GM19372 (cell line): ENCODE measurements around the gene RNU1-3.
A peak's percentile ranks its signal among the peaks of the same experiment; 100 is the strongest.
"Not testable (repeated sequence)": the region's sequence is repeated elsewhere in the genome, so short reads cannot be mapped to it uniquely, and the experiment has no call there.

ENCODE experiments used
- ATAC-seq: cut with Tn5 transposase; IDR thresholded peaks from one replicate; pipeline ENCODE4 v1.9.1; 2021; ENCODE audit warnings: mild to moderate bottlenecking, low read depth, moderate library complexity; ENCODE audit not compliant: unreplicated experiment

The RNU1-3 gene

DNA sequence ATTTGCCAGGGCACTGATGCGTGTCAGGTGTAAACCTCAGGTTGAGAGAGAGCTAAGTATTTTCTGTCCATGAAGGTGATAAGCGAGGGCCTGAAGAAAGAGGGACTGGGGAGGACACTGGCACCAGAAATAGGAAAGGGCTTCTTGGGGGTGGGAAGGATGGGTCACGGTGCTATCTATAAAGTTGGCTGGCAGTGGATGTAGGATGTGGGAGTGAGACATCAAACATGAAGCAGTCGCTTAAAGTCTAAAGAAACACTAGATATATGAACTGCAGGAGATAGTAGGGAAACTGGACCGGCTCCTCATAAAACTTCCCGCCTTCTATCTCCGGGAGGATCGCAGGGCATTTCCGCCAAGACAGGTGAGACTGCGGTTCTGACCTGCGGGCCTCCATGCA lies 912 bp downstream of the RNU1-3 start:
- not testable (repeated sequence) for ATAC-seq

DNA sequence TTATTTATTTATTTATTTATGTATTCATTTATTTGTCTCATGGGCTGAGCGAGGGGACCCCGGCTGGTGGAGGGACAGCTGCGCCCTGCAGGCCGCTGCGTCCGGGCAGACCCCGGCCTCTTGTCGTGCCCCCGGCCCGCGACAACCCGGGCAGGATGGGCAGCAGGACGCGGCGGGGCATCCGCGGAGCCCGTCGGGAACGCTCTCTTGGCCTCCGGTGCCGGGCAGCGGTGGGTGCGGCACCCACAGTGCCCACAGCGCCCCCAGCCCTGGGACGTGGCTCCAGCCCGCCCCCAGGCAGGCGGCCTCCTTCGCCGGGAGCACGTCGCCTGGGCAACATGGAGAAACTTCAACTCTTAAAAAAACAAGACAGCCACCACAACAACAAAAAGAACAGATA lies 8.5 kb downstream of the RNU1-3 start:
- ATAC-seq, result not testable (repeated sequence)

DNA sequence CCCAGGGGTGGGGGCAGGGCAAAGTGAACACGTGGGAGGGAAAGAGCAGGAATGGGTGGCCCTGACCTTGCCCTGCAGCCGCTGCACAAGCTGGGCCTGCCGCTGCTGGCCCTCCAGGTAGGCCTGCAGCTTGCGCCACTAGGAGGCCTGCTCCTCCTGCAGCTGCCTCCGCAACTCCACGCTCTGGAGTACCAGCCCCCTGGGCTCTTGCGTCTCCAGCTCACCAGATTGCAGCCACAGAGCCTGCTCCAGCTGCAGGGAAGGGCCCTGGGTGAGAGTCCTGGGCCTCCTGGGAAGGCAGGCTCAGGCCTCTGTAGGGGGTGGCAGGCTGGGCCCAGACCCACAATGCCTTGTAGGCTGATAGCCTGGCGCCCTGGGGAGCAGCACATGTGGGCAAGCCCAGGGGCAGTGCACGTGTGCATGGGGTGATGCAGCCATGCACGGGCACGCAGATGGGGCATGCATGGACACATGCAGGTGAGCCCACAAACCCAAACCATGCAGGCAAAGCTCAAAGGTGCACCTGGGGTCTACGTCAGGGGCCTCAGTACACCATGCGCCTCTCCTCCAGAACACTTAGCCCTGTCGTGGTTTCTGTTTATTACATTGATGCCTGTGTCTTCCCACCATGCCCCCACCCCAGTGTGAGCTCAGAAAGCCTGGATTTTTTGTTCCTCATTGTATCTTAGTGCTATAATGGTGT lies 9.6 kb downstream of the RNU1-3 start:
- not testable (repeated sequence) for ATAC-seq

DNA sequence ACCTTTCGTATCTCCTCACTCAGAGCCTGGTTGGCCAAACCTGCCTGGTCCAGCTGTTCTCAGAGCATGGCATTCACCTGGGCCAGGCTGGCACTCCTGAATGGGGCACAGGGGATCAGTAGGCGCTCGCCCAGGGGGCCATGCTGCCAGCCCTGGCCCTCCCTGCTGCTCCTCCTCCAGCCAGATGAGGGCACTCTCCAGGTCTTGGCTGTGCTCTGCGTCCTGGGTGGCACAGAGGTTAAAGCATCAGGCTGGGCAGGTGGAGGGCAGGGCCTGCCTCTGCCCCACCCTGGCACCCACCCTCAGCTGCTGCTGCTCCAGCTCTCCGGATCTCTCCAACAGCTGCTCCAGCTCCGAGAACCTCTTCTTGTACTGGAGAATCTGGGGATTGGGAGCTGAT lies 10.2 kb downstream of the RNU1-3 start:
- not testable (repeated sequence) for ATAC-seq

DNA sequence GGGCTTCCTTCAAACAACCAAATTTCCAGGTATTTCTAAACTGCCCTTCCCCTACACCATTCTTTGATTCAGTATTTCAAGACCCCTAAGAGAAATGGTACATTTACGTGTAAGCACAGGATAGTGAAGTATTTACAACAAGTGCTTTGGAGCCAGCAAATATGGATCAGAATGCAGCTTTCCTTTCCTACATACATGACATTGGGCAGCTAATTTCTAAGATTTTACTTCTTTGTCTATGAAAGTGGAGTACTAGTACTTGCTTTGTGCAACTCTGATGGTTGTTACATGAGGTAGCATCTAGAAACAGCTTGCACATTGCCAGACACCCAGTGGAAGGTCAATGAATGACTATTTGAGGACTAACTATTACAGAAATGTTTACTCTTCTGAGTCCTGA lies 15.2 kb downstream of the RNU1-3 start:
- not testable (repeated sequence) for ATAC-seq

DNA sequence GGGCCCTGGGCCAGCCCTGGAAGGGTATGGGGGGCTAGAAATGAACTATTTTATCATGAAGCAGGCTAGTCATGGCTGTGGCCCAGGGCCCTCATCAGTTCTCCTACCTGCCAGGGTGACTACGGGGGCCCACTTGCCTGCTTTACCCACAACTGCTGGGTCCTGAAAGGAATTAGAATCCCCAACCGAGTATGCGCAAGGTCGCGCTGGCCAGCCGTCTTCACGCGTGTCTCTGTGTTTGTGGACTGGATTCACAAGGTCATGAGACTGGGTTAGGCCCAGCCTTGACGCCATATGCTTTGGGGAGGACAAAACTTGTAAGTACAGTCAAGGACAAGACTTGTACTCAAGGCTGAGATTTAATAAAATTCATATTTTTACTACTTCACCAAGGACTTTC lies 16.8 kb downstream of the RNU1-3 start:
- not testable (repeated sequence) for ATAC-seq

DNA sequence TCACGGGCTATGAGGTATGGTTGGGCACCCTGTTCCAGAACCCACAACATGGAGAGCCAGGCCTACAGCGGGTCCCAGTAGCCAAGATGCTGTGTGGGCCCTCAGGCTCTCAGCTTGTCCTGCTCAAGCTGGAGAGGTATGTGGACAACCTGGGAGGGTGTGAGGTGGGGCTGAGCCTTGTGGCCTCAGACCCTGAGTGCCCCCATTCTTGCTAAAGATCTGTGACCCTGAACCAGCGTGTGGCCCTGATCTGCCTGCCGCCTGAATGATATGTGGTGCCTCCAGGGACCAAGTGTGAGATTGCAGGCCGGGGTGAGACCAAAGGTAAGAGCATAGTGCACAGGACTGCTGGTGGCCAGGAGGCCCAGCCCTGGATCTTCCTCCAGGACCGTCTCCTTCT lies 17.4 kb downstream of the RNU1-3 start:
- not testable (repeated sequence) for ATAC-seq

DNA sequence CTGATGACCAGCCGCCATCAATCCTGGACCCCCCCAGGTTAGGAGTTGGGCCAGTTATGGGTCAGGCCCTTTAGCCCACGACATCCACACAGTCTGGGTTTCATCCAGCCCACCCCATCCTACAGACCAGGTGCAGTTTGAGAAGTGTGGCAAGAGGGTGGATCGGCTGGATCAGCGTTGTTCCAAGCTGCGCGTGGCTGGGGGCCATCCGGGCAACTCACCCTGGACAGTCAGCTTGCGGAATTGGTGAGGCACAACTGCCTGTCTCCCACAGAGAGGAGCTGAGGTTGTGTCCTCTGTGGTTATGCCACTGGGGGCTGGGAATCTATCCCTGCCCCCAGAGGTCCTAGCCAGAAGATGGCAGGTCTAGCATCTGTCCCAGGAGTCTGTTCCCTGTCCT lies 18.0 kb downstream of the RNU1-3 start:
- not testable (repeated sequence) for ATAC-seq

DNA sequence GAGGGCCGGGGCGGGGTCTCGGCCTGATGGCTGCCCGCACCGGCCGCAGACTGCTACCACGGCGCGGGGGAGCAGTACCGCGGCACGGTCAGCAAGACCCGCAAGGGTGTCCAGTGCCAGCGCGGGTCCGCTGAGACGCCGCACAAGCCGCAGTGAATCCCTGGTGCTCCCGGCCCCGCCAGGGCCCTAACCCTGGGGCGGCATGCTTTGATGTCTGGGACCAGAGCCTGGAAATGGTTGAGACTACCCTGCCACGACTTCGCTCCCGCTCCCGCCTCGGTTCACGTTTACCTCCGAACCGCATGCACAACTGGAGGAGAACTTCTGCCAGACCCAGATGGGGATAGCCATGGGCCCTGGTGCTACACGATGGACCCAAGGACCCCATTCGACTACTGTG lies 18.5 kb downstream of the RNU1-3 start:
- not testable (repeated sequence) for ATAC-seq

DNA sequence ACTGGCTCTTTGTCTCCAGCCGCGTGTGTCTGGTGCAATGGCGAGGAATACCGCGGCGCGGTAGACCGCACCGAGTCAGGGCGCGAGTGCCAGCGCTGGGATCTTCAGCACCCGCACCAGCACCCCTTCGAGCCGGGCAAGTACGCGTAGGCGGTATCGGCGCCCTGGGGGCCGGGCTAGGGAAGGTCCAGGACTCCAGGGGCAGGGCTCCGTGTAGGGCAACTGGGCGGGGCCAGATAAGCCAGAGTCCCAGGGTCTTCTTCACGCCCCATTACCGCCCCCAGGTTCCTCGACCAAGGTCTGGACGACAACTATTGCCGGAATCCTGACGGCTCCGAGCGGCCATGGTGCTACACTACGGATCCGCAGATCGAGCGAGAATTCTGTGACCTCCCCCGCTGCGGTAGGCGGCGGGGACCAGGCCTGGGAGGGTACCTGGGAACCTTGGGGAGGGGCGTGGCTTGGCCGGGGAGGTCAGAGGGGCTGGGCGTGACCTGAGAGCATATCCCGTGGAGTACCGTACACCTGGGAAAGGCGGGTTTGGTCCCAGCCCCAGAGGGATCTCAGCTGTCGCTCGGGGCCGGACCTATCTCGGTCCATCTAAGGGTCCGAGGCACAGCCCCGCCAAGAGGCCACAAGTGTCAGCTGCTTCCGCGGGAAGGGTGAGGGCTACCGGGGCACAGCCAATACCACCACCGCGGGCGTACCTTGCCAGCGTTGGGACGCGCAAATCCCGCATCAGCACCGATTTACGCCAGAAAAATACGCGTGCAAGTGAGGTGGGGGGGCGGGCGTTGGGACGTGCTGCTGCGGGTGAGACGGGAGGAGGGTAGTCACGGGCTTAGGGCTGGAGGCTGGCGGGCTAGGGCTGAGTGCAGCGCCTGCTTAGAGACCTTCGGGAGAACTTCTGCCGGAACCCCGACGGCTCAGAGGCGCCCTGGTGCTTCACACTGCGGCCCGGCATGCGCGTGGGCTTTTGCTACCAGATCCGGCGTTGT lies 19.3 kb downstream of the RNU1-3 start:
- not testable (repeated sequence) for ATAC-seq

DNA sequence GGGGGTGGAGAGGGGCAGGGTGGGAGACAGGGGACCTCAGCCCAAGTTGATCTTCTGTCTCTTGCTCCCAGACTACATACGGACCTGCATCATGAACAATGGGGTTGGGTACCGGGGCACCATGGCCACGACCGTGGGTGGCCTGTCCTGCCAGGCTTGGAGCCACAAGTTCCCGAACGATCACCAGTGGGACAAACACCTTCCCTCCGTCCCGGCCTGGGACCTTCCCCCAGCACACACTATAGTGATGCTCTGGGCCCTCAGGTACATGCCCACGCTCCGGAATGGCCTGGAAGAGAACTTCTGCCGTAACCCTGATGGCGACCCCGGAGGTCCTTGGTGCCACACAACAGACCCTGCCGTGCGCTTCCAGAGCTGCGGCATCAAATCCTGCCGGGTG lies 20.0 kb downstream of the RNU1-3 start:
- ATAC-seq, result not testable (repeated sequence)

DNA sequence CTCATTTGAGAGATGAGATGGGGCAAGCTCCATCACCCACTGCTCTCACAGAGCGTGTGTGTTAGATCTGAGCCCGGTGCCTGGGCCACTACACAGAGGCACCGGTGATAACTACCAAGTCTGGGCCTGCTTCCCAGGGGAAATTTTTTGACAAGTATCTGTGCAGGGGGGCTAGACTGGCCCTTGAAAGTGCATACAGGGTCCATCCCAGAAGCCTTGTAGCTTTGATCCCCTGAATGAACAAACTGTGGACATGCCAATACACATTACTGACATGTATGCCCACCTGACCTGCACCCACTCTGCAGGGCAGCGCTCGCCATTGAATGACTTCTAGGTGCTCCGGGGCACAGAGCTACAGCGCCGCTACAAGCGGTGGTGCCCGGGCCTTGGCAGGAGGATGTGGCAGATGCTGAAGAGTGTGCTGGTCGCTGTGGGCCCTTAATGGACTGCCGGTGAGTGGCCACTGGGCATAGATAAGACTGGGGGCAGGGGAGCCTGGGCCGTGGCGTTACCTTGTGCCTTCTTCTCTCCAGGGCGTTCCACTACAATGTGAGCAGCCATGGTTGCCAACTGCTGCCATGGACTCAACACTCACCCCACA lies 20.6 kb downstream of the RNU1-3 start:
- not testable (repeated sequence) for ATAC-seq

DNA sequence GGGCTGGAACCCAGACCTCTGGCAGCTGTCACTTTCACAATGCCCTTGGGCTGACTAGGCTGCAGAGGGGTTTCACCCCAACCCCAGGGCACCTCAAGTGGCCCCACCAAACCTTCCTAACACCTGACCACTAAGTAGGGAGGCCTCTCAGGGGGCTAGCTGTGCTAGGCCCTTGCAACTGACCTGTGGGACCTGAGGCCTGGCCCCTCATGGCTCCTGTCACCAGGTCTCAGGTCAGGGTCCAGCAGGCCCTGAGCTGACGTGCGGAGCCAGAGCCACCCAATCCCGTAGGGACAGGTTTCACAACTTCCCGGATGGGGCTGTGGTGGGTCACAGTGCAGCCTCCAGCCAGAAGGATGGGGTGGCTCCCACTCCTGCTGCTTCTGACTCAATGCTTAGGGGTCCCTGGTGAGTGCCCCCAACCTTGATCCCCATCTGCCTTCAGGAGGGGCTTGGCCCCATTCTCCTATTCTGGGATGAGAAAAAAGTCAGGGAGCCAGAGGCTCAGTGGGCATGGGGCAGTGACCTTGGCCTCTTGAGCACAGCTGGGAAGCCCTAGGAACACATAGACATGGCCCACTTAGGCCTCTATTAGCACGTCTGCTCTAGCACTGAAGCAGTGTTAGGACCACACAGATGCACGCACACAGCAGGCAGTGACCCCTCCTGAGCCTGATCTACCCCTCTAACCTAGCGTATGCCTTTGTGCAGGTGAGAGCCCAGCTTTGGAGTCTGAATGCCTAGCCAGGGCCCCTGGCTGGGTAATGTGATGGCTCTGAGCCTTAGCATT lies 21.3 kb downstream of the RNU1-3 start:
- peak; percentile 2 for ATAC-seq

DNA sequence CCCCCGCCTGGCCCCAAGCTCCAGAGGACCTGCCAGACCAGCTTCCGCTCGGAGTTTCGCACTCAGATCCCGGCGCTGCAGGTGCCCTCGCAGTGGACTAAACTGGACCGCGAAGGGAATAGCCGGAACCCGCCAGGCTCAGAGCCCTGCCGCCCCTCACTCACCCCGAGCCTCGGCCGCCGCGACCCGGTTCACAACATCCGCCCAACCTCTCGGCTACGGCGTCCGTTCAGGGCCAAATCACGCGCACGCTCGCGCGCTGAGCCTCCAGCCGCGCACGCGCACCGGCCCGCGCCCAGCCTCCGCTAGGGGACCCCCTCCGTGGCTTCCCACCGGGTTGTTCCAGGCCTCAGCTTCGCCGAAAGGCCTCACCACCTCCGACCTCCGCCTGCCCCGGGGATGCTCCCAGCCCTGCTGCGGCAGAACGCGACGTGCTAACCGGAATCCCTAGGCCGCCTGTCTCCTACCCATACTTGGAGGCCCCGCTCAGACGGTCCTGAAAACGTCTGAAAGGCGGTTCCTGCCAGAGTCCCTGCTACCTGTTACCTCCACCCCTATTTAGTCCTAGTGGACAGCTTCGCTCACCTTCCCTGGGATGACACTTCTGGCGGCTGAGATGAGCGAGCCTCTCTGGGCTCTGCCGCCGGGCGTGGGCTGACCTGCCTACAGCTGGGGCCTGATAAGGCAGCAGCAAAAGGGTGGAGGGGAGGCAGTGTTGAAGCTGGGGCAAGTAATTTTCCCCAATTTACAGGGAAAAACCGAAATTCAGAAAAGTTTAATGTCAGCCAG lies 22.1 kb downstream of the RNU1-3 start:
- peak; percentile 86 for ATAC-seq

DNA sequence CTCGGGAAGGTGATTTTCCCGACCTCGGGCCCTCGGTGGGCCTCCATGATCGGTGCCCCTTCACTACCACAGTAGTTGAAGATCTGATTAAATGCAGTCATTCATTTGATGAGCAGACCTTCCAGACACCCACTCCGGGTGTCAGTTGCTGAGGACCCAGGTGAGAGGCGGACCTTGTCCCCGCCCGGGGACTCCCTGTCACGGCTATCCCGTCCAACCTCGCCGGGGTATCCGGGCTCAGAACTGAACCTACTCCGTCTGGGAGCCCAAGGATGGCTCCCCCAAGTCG lies 22.6 kb downstream of the RNU1-3 start:
- ATAC-seq, result no peak

DNA sequence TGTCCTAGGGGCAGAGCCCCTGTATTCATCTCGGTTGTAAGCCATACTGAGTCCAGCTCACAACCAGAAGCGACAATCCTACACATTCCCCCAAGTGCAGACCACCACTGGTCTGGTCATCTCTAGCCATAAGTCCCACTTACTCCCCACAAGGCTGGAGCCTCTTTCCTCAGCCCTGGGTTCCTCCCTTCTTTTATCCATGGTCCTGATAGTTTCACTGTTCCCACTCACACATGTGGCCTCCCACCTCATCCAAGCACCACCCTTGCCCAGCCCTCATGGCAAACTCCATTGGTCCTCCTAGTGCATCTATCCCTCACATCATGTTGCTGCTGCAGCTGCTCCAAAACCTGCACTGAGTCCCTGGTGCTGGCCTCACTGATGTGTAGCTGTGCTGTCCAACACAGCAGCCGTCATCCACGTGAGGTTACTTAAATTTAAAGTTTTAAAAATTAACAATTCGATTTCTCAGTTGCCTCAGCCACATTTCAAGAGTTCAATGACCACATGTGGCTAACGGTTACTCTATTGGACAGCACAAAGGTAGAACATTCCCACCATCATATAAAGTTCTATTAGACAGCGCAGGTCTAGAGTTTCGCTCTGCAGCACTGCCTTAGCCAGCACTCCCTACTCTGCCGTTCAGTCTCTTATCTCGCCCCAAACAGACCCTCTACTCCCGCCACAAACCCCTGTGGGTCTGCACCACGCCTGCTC lies 23.1 kb downstream of the RNU1-3 start:
- not testable (repeated sequence) for ATAC-seq

DNA sequence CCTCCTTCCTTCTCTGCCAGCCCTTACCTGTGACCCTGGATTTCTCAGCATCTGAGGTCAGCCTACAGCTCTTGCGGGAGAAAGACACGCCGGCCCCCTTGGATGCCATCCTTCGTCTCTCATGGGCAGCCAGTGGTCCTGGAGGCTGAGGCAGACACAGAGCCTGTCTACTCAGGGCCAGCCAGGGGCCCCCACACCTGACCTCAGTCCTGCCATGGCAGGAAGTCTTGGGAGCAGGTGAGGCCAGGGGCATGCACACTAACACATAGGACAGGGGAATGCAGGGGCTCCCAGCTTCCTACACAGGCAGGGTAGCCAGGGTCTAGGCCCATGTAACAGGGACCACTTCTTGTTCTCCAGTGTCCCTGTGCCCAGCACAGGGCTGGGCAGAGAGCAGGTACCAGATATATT lies 23.7 kb downstream of the RNU1-3 start:
- not testable (repeated sequence) for ATAC-seq

DNA sequence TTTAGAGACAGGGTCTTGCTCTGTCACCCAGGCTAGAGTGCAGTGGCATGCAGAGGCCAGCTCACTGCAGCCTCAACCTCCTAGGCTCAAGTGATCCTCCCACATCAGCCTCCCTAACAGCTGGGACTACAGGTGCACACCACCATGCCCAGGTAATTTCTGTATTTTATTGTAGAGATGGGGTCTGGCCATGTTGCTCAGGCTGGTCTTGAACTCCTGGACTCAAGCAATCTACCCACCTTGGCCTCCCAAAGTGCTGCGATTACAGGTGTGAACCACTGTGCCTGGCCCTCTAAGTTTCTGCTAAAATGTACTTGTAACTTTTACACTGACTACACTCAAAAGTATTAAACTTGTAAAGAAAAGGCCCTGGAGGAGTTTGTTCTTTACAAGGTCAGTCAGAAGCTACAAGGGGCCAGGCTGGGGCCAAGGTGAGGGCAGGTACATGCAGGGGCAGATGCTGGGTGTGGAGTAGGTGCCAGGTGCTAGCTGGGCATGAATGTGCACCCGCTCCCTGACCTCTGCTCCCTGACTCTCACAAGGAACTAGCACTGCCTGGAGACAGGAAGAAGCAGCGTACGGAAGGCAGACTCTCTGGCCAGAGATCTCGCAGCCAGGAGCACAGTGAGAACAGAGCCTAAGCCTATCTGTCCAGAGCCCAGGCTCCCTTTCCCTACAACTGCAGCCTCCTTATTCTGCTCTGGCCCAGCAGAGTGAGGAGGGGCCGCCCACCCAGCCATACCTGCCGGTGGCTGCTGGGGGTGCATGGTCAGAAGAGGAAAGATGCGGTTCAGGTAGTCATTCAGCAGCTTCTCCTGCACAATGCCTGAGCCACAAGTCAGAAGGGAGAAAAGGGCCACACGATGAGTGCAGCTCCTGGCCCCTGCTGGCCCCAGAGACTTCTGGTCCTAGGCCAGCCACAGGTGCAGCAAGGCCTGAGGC lies 24.5 kb downstream of the RNU1-3 start:
- ATAC-seq, result not testable (repeated sequence)
